Esophagus squamous epithelium (tissue), 5 donors: ENCODE data around the gene CEP128. TPM values are rescaled to one million over a fixed set of nuclear protein-coding genes. Genes with fewer than 3 reads are reported as not detected.

Experiments used
- DNase-seq: peaks from one replicate; lab custom pipeline; 2025; lab: John Stamatoyannopoulos, UW
- H3K27ac ChIP-seq, 4 donors: fragments of 200-600 bp; sonication (generic); one replicate each; pipeline ENCODE4 v1.5.1; 2016 to 2019; ENCODE audit warnings: mild to moderate bottlenecking in 1 of 4
- H3K27me3 ChIP-seq, 4 donors: fragments of 200-600 bp; sonication (generic); 1 replicate in 3 of 4; 2 replicates in 1 of 4; pipeline versions ENCODE4 v1.5.1 to v1.6.0; 2017 to 2021; ENCODE audit warnings: antibody characterized with exemption in 1 of 4
- H3K36me3 ChIP-seq, 3 donors: fragments of 200-600 bp; sonication (generic); one replicate each; pipeline ENCODE4 v1.5.1; 2016 to 2019
- H3K4me1 ChIP-seq, 3 donors: fragments of 200-600 bp; sonication (generic); one replicate each; pipeline ENCODE4 v1.5.1; 2017 to 2019
- H3K4me3 ChIP-seq, 4 donors: fragments of 200-600 bp; sonication (generic); 1 replicate in 3 of 4; 2 replicates in 1 of 4; pipeline ENCODE4 v1.5.1; 2016 to 2019; ENCODE audit warnings: mild to moderate bottlenecking in 2 of 4, moderate library complexity in 1 of 4
- H3K9me3 ChIP-seq, 3 donors: fragments of 200-600 bp; sonication (generic); one replicate each; pipeline ENCODE4 v1.5.1; 2016 to 2019
- POLR2A ChIP-seq, 4 donors: fragments of 450-650 bp; IDR thresholded peaks; one replicate each; pipeline ENCODE4 v1.6.1; 2017; ENCODE audit warnings: antibody characterized with exemption in 4 of 4, mild to moderate bottlenecking in 4 of 4, moderate library complexity in 3 of 4
- WGBS, 2 donors: methylation state at CpG; one replicate each; pipeline ENCODE4 v1.1.5; 2018; 5-methylcytosine and 5-hydroxymethylcytosine counted together
- intact Hi-C: fragments of 100-400 bp; cut with DNase I; formaldehyde crosslinking; loops from one replicate; pipeline ENCODE4 v1.15.0; 2022
- total RNA-seq, 4 donors: library from RNA; depleted of rRNA; stranded (reverse); fragments of >200 nt; gene quantifications; one replicate each; pipeline ENCODE4 v1.1.0, GENCODE V29; 2016
- TF ChIP-seq, protein P1 (sequence below), 6 experiments: fragments of 450-650 bp in 4 of 6; fragments of 200-600 bp in 2 of 6; sonication (generic) in 2 of 6; IDR thresholded peaks; one replicate each; pipeline ENCODE4 v1.5.1; 2016 to 2019; ENCODE audit warnings: antibody characterized with exemption in 6 of 6, mild to moderate bottlenecking in 4 of 6, moderate library complexity in 4 of 6
- donor health status: DM: yes; HTN: yes; CAD: no.

Gene CEP128
- total RNA-seq, 4 donors from 2014 or later, result 2.0 to 12.6 (median 5.4) TPM

DNA sequence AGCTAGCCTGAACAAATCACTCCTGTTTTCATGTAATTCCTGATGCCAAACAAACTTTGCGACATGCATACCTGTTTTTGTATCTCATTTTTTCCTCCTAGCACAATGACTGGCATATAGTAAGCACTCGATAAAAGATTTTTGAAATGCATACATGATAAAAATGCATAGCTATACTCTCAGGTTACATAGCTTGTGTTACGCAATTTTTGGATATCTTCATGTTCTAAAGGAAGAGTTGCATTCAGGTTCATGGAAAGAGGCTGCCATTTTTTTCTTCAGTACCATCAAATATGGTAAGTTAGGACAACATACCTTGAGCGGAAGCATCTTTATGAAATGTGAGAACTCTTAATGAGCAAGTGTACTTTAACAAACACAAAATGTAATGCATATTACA is 445.4 kb downstream of the CEP128 start:
- no peak overlapping the region for H3K4me3 ChIP-seq
- H3K9me3 ChIP-seq, result no peaks in the 10 kb centered on the region
- no peak for DNase-seq
- H3K27ac ChIP-seq, result no peak overlapping the region
- no peak for TF ChIP-seq POLR2A (IDR thresholded peaks at IDR 0.05)
- TF ChIP-seq, protein P1, sequence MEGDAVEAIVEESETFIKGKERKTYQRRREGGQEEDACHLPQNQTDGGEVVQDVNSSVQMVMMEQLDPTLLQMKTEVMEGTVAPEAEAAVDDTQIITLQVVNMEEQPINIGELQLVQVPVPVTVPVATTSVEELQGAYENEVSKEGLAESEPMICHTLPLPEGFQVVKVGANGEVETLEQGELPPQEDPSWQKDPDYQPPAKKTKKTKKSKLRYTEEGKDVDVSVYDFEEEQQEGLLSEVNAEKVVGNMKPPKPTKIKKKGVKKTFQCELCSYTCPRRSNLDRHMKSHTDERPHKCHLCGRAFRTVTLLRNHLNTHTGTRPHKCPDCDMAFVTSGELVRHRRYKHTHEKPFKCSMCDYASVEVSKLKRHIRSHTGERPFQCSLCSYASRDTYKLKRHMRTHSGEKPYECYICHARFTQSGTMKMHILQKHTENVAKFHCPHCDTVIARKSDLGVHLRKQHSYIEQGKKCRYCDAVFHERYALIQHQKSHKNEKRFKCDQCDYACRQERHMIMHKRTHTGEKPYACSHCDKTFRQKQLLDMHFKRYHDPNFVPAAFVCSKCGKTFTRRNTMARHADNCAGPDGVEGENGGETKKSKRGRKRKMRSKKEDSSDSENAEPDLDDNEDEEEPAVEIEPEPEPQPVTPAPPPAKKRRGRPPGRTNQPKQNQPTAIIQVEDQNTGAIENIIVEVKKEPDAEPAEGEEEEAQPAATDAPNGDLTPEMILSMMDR (IDR thresholded peaks at IDR 0.05), result no peak
- intact Hi-C loops, result no loop called here
- no peaks in the 10 kb centered on the region for H3K36me3 ChIP-seq
- peaks cover 0 to 4% (median 0%) of the 10 kb centered on the region in 3 donors for H3K4me1 ChIP-seq
- no peaks in the 10 kb centered on the region for H3K27me3 ChIP-seq
- 95 to 99% methylated on average over 4 of the region's 4 CpGs for WGBS, 2 donors

DNA sequence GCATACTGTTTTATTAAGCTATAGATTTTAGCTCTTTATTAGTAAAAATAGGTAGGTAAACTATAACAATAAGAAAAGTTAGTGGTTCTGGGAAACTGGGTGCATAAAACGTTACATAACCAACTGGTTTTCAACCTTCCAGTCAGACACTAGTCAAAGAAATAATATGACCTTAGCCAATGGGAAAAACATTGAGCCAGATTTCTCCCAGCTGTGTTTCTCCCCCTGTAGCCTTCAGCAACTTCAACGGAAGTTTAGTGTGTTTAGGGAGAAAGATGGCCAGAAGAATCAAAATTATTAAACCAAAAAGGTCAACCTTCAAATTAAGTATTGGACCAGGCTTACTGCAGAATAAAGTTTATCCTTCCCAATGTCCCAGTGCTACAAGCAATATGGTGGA is 446.8 kb downstream of the CEP128 start:
- Histone ChIP-seq H3K27me3 (no peaks in the 10 kb centered on the region), H3K4me3 (no peak overlapping the region)
- intact Hi-C loops, result no loop called here

DNA sequence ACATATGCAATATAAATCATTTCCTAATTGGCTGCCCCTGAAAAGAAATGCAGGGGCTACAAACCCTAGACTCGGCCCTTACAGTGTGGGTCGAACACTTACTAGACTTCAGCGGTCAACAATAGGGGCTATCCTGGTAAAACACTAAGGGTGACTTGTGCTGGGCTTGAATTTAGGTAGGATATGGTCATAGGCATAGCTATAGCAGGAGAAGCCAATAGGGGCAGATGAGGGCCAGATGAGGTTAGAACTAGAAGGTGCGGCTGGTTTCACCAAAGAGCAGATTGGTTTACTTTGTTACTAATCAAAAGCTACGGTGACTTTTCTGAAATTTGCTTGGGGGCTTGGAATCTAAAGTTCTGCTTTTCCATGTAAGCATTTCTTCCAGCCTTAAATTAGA is 447.9 kb downstream of the CEP128 start:
- H3K36me3 ChIP-seq, result no peaks in the 10 kb centered on the region
- no peak for DNase-seq
- no peak overlapping the region for H3K4me3 ChIP-seq
- H3K27me3 ChIP-seq, result no peaks in the 10 kb centered on the region
- no peaks in the 10 kb centered on the region for H3K9me3 ChIP-seq
- intact Hi-C loops, result no loop called here
- WGBS, 2 donors, result 77 to 90% methylated on average over 5 of the region's 5 CpGs
- peak overlapping the region in 1 of 4 donors; percentile 48 for H3K27ac ChIP-seq
- TF ChIP-seq, protein P1 (IDR thresholded peaks at IDR 0.05), result no peak
- peaks cover 0 to 6% (median 0%) of the 10 kb centered on the region in 3 donors for H3K4me1 ChIP-seq

More for the DNA sequence above, 446.8 kb downstream of the CEP128 start:
- Histone ChIP-seq H3K4me1 (peaks cover 0 to 6% (median 0%) of the 10 kb centered on the region in 3 donors), H3K36me3 (no peaks in the 10 kb centered on the region), H3K27ac (no peak overlapping the region), H3K9me3 (no peaks in the 10 kb centered on the region)
- no peak for DNase-seq
- 80 to 82% methylated on average over 2 of the region's 2 CpGs for WGBS, 2 donors
- TF ChIP-seq, protein P1 (IDR thresholded peaks at IDR 0.05), result no peak
- TF ChIP-seq POLR2A (IDR thresholded peaks at IDR 0.05), result no peak

DNA sequence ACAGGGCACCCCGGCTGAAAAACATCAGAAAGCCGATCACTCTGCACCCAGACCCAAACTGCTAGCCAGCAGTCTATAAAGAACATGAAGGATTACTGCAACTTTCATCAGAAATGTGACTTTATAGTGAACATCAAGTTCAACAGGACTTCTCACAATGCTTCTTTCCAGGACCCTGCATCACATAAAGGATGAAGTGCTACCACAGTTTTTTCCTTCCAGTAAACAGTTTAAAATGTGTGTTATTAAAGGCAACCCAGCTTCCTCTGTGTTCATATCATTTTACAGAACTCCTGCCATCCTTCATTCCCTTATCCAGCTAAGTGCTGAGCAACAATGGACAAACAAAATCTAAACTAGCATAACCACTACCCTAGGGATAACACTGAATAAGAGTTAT is 449.9 kb downstream of the CEP128 start:
- Histone ChIP-seq H3K4me1 (peaks cover 0 to 6% (median 0%) of the 10 kb centered on the region in 3 donors), H3K27ac (peak overlapping the region in 1 of 4 donors; percentile 57), H3K36me3 (no peaks in the 10 kb centered on the region), H3K27me3 (no peaks in the 10 kb centered on the region), H3K9me3 (no peaks in the 10 kb centered on the region), H3K4me3 (no peak overlapping the region)
- intact Hi-C loops, result no loop called here
- TF ChIP-seq, protein P1 (IDR thresholded peaks at IDR 0.05), result no peak
- no peak for TF ChIP-seq POLR2A (IDR thresholded peaks at IDR 0.05)
- no peak for DNase-seq
- WGBS, 2 donors, result 47 to 74% methylated on average over 2 of the region's 2 CpGs

DNA sequence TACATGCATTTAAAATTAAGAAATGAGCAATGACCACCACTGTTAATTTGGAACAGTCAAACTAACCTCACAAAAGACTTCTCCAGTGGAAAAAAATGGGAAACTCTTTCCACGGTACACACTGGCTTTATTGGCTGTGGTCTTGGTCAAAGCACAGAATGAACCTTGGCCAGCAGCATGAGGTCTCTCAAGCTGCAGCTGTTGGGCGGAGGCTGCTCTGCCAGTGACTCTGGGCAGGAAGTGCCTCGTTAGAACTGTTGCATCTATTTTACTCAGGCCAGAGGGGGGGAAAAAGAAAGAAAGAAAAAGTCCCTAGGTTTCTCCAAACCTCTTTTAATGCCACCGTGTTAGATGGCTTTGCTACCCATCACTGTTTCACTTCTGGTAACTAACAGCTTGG is 450.4 kb downstream of the CEP128 start:
- H3K36me3 ChIP-seq, result no peaks in the 10 kb centered on the region
- H3K4me3 ChIP-seq, result no peak overlapping the region
- no peak for DNase-seq
- H3K27me3 ChIP-seq, result no peaks in the 10 kb centered on the region
- peak overlapping the region in 1 of 4 donors; percentile 57 for H3K27ac ChIP-seq
- WGBS, 2 donors, result 39 to 46% methylated on average over 4 of the region's 4 CpGs
- intact Hi-C loops, result no loop called here
- H3K9me3 ChIP-seq, result no peaks in the 10 kb centered on the region
- peaks cover 0 to 6% (median 0%) of the 10 kb centered on the region in 3 donors for H3K4me1 ChIP-seq
- TF ChIP-seq POLR2A (IDR thresholded peaks at IDR 0.05), result no peak
- TF ChIP-seq, protein P1 (IDR thresholded peaks at IDR 0.05), result no peak
